A549 (cell line): Measurements from ENCODE around the gene VGLL3. TPM values are rescaled to one million over a fixed set of nuclear protein-coding genes. Genes with fewer than 3 reads are reported as not detected.

Experiments used
- ATAC-seq, 2 experiments: fragments of 200-7000 bp in 1 of 2; fragments of >200 bp in 1 of 2; cut with Nextera tagmentation in 1 of 2; cut with Tn5 transposase in 1 of 2; 3 replicates each; pipeline versions ENCODE4 v1.8.0 to v1.9.1; 2018 to 2020; ENCODE audit warnings: mild to moderate bottlenecking in 1 of 2, moderate library complexity in 1 of 2
- CTCF ChIA-PET: fragments of 300-600 bp; sonication (Branson Sonifier 250); formaldehyde crosslinking; extraction: SDS; loops from one replicate; lab custom pipeline; 2021; ENCODE audit warnings: antibody characterized with exemption, inconsistent platforms; lab: Yijun Ruan, JAX
- POLR2A ChIA-PET: fragments of 350-600 bp; formaldehyde crosslinking; extraction: SDS; loops from one replicate; lab custom pipeline; 2021; ENCODE audit warnings: antibody characterized with exemption, inconsistent platforms; lab: Yijun Ruan, JAX
- DNase-seq, 2 experiments: peaks; one replicate each; pipeline versions ENCODE4 v3.0.0 to v3.0.0-alpha.2; 2011 to 2016; ENCODE audit warnings: low read depth in 1 of 2, low spot score in 1 of 2
- FAIRE-seq: peaks from 2 replicates; lab custom pipeline; 2011; peaks lifted over from hg19 to GRCh38; lab: Jason Lieb, UNC
- H3K27ac ChIP-seq, 2 experiments: fragments of >200 bp; sonication (Bioruptor Twin); formaldehyde crosslinking; 3 replicates each; pipeline ENCODE4 v1.5.1; 2016 to 2017
- H3K4me1 ChIP-seq: fragments of >200 bp; sonication (Bioruptor Twin); formaldehyde crosslinking; 3 replicates; pipeline ENCODE4 v1.6.1; 2016
- H3K4me2 ChIP-seq: fragments of >200 bp; sonication (Bioruptor Twin); formaldehyde crosslinking; 3 replicates; pipeline ENCODE4 v1.6.1; 2016
- H3K4me3 ChIP-seq: fragments of >200 bp; sonication (Bioruptor Twin); formaldehyde crosslinking; 3 replicates; pipeline ENCODE4 v1.5.1; 2016
- H3K9me3 ChIP-seq: fragments of >200 bp; sonication (Bioruptor Twin); formaldehyde crosslinking; 3 replicates; pipeline ENCODE4 v1.6.1; 2016
- CBX2 ChIP-seq: fragments of 200-600 bp; sonication (generic); IDR thresholded peaks from 2 replicates; pipeline ENCODE4 v1.6.1; 2016; ENCODE audit warnings: low read depth, mild to moderate bottlenecking, borderline replicate concordance
- CEBPB ChIP-seq, 2 experiments: fragments of >200 bp in 1 of 2; sonication (Bioruptor Twin) in 1 of 2; formaldehyde crosslinking in 1 of 2; IDR thresholded peaks; 2 replicates each; pipeline ENCODE4 v1.6.1; 2012 to 2016
- CHD4 ChIP-seq: fragments of 200-600 bp; sonication (generic); IDR thresholded peaks from 2 replicates; pipeline ENCODE4 v1.6.1; 2016; ENCODE audit warnings: antibody characterized with exemption, mild to moderate bottlenecking, borderline replicate concordance
- EHF ChIP-seq: fragments of 250-450 bp; sonication (Bioruptor Pico); IDR thresholded peaks from 2 replicates; pipeline ENCODE4 v1.5.0; 2020; ENCODE audit warnings: mild to moderate bottlenecking
- EHMT2 ChIP-seq: fragments of 200-600 bp; sonication (generic); IDR thresholded peaks from 2 replicates; pipeline ENCODE4 v1.6.1; 2016; ENCODE audit warnings: antibody characterized with exemption, low read depth, mild to moderate bottlenecking, moderate library complexity
- FOSB ChIP-seq: fragments of 250-450 bp; sonication (Bioruptor Pico); IDR thresholded peaks from 2 replicates; pipeline ENCODE4 v1.5.0; 2020; ENCODE audit warnings: mild to moderate bottlenecking, moderate library complexity
- FOXS1 ChIP-seq: fragments of 250-450 bp; sonication (Bioruptor Pico); IDR thresholded peaks from 2 replicates; pipeline ENCODE4 v1.5.0; 2020; ENCODE audit warnings: mild to moderate bottlenecking, moderate library complexity
- GATA3 ChIP-seq: IDR thresholded peaks from 2 replicates; pipeline ENCODE4 v1.6.1; 2012; ENCODE audit warnings: borderline replicate concordance
- HEYL ChIP-seq: fragments of 250-450 bp; sonication (Bioruptor Pico); IDR thresholded peaks from 2 replicates; pipeline ENCODE4 v1.8.0; 2021; ENCODE audit warnings: mild to moderate bottlenecking, moderate library complexity
- HOXA7 ChIP-seq: fragments of 250-450 bp; sonication (Bioruptor Pico); IDR thresholded peaks from 2 replicates; pipeline ENCODE4 v1.5.0; 2020; ENCODE audit warnings: mild to moderate bottlenecking, moderate library complexity
- KDM5A ChIP-seq: fragments of 200-600 bp; sonication (generic); IDR thresholded peaks from 2 replicates; pipeline ENCODE4 v1.6.1; 2016; ENCODE audit warnings: antibody characterized with exemption, mild to moderate bottlenecking
- MYC ChIP-seq: IDR thresholded peaks from 2 replicates; pipeline ENCODE4 v1.6.1; 2012; ENCODE audit warnings: mild to moderate bottlenecking, inconsistent platforms, low read length, improper control_type of control experiment, borderline replicate concordance
- NFE2L2 ChIP-seq: fragments of 150-350 bp; conservative IDR thresholded peaks from 2 replicates; pipeline ENCODE4 v1.6.1; 2014; ENCODE audit warnings: low read length
- NPAS2 ChIP-seq: fragments of 250-450 bp; sonication (Bioruptor Pico); IDR thresholded peaks from 2 replicates; pipeline ENCODE4 v1.8.0; 2022; ENCODE audit warnings: mild to moderate bottlenecking, moderate library complexity, borderline replicate concordance
- RAD21 ChIP-seq, 2 experiments: fragments of >200 bp in 1 of 2; sonication (Bioruptor Twin) in 1 of 2; formaldehyde crosslinking in 1 of 2; IDR thresholded peaks in 1 of 2; conservative IDR thresholded peaks in 1 of 2; 2 replicates in 1 of 2; 3 replicates in 1 of 2; pipeline ENCODE4 v1.6.1; 2012 to 2018; ENCODE audit warnings: inconsistent platforms in 1 of 2
- RARB ChIP-seq: fragments of 250-450 bp; sonication (Bioruptor Pico); IDR thresholded peaks from 2 replicates; pipeline ENCODE4 v1.8.0; 2021; ENCODE audit warnings: mild to moderate bottlenecking, moderate library complexity
- RCOR1 ChIP-seq: fragments of 150-350 bp; IDR thresholded peaks from 2 replicates; pipeline ENCODE4 v1.6.1; 2014; ENCODE audit warnings: antibody characterized with exemption, low read length, low read depth
- SREBF2 ChIP-seq: fragments of 450-650 bp; IDR thresholded peaks from 2 replicates; pipeline ENCODE4 v1.6.1; 2014; ENCODE audit warnings: mild to moderate bottlenecking, moderate library complexity
- TFCP2L1 ChIP-seq: fragments of 250-450 bp; sonication (Bioruptor Pico); IDR thresholded peaks from 2 replicates; pipeline ENCODE4 v1.5.0; 2021; ENCODE audit warnings: mild to moderate bottlenecking
- TP53 ChIP-seq: fragments of 250-450 bp; sonication (Bioruptor Pico); IDR thresholded peaks from 2 replicates; pipeline ENCODE4 v1.5.0; 2021; ENCODE audit warnings: mild to moderate bottlenecking, moderate library complexity
- ZNF302 ChIP-seq: fragments of 250-450 bp; sonication (Bioruptor Pico); IDR thresholded peaks from 2 replicates; pipeline ENCODE4 v1.9.0; 2021; ENCODE audit warnings: inconsistent platforms, mild to moderate bottlenecking, moderate library complexity
- ZSCAN20 ChIP-seq: fragments of 250-450 bp; sonication (Bioruptor Pico); IDR thresholded peaks from 2 replicates; pipeline ENCODE4 v1.8.0; 2022; ENCODE audit warnings: mild to moderate bottlenecking, moderate library complexity
- WGBS: methylation state at CpG from one replicate; pipeline ENCODE4 v1.1.6; 2017; ENCODE audit errors: missing lambda C conversion rate; 5-methylcytosine and 5-hydroxymethylcytosine counted together
- polyA plus RNA-seq, 4 experiments: library from polyadenylated mRNA; depleted of rRNA in 3 of 4; stranded (reverse); fragments of >200 nt; fragmentation: RNase III in 1 of 4; extraction: RNeasy Plus Mini Kit Qiagen cat#74134 plus additional on column Dnase treatment in 1 of 4; gene quantifications; 2 replicates in 3 of 4; 3 replicates in 1 of 4; pipeline ENCODE4 v1.2.3, GENCODE V29; 2011 to 2017
- TF ChIP-seq, protein P1 (sequence below): IDR thresholded peaks from 2 replicates; pipeline ENCODE4 v1.6.1; 2012
- TF ChIP-seq, protein P2 (sequence below): fragments of >200 bp; sonication (Bioruptor Twin); formaldehyde crosslinking; IDR thresholded peaks from 3 replicates; pipeline ENCODE4 v1.6.1; 2016
- TF ChIP-seq, protein P3 (sequence below): IDR thresholded peaks from 2 replicates; pipeline ENCODE4 v1.6.1; 2012
- TF ChIP-seq, protein P4 (sequence below): fragments of 250-450 bp; sonication (Bioruptor Pico); IDR thresholded peaks from 2 replicates; pipeline ENCODE4 v1.5.0; 2020; ENCODE audit warnings: low read depth, mild to moderate bottlenecking, moderate library complexity
- TF ChIP-seq, protein P5 (sequence below): fragments of >200 bp; sonication (Bioruptor Twin); formaldehyde crosslinking; IDR thresholded peaks from 2 replicates; pipeline ENCODE4 v1.6.1; 2016

The VGLL3 gene
- polyA plus RNA-seq, 2 of the 4 experiments (the other 2 are of a cell fraction) = 4.3 to 13.0 TPM

DNA sequence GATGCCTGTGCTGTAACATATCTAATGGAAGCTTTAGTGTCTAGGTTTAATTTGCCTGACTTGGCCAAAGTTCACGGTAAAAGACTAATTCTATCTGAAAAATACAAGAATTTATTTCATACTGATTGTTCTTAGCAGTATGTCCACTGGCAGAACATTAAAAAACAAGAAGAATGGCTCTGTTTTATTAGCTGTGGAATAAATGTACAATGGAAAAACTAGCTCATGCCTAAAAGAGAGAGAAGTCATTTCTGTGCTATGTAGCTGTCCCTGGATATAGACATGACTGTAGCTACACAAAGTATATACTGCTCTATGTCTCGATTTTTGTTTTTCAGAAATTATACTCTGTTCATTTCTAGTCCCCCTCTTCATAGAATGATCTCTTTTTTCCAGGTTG lies 13.9 kb upstream of the VGLL3 start:
- FAIRE-seq = no peak
- POLR2A ChIA-PET = no interaction called here
- CTCF ChIA-PET = interaction anchor here (1.3 to 1.9 kb wide), 3 partner anchors 13 to 78 kb away, joined by 3 to 4 read pairs (median 4); no protein-coding TSS in a partner anchor

DNA sequence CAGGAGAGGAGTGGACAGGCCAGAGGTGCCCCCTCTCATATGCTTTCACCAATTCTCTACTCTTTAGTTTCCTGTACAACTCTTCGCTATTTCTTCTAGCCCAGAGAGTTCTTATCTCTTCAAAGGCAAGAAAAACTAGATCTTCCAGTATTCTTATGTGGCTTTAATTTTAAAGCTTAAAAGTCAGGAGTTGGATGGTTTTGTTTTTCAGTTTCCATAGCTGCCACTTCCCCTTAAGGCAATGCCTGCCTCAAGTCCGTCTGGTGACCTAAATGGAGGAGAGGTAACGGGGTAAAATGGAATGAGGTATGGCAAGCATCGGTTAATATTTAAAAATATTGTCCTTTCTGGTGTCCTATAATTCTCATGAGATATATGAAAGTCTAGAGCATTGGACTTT lies 11.4 kb upstream of the VGLL3 start:
- DNase-seq (no peak), FAIRE-seq (no peak), ATAC-seq (no peak)
- no peak for TF ChIP-seq CEBPB (IDR thresholded peaks at IDR 0.05)
- no peak for TF ChIP-seq RCOR1
- no peak for TF ChIP-seq ZSCAN20
- no peak for TF ChIP-seq HEYL (CRISPR knock-in tag)
- no peak for TF ChIP-seq KDM5A
- TF ChIP-seq FOXS1 (CRISPR knock-in tag) = no peak
- TF ChIP-seq FOSB = no peak
- TF ChIP-seq EHMT2 = no peak
- no peak for TF ChIP-seq RAD21 (conservative IDR thresholded peaks at IDR 0.05 in 1 of 2, IDR thresholded peaks at IDR 0.05 in 1 of 2)
- no peak for TF ChIP-seq CHD4
- TF ChIP-seq, protein P1, sequence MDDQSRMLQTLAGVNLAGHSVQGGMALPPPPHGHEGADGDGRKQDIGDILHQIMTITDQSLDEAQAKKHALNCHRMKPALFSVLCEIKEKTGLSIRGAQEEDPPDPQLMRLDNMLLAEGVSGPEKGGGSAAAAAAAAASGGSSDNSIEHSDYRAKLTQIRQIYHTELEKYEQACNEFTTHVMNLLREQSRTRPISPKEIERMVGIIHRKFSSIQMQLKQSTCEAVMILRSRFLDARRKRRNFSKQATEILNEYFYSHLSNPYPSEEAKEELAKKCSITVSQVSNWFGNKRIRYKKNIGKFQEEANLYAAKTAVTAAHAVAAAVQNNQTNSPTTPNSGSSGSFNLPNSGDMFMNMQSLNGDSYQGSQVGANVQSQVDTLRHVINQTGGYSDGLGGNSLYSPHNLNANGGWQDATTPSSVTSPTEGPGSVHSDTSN = no peak
- TF ChIP-seq, protein P2, sequence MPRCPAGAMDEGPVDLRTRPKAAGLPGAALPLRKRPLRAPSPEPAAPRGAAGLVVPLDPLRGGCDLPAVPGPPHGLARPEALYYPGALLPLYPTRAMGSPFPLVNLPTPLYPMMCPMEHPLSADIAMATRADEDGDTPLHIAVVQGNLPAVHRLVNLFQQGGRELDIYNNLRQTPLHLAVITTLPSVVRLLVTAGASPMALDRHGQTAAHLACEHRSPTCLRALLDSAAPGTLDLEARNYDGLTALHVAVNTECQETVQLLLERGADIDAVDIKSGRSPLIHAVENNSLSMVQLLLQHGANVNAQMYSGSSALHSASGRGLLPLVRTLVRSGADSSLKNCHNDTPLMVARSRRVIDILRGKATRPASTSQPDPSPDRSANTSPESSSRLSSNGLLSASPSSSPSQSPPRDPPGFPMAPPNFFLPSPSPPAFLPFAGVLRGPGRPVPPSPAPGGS = no peak
- TF ChIP-seq NFE2L2 = no peak
- TF ChIP-seq, protein P3, sequence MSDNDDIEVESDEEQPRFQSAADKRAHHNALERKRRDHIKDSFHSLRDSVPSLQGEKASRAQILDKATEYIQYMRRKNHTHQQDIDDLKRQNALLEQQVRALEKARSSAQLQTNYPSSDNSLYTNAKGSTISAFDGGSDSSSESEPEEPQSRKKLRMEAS = no peak
- CTCF ChIA-PET = interaction anchor here (0.8 kb wide), 1 partner anchor 9 kb away, joined by 3 read pairs; no protein-coding TSS in a partner anchor
- H3K27ac ChIP-seq = no peak overlapping the region
- no peaks in the 10 kb centered on the region for H3K4me1 ChIP-seq
- POLR2A ChIA-PET = no interaction called here
- H3K4me3 ChIP-seq = no peak overlapping the region
- 93% methylated on average over 4 of the region's 4 CpGs for WGBS
- no peaks in the 10 kb centered on the region for H3K9me3 ChIP-seq
- no peak overlapping the region for H3K4me2 ChIP-seq

More for the DNA sequence above, 13.9 kb upstream of the VGLL3 start:
- TF ChIP-seq FOSB (no peak), NFE2L2 (no peak), CHD4 (no peak), ZNF302 (CRISPR knock-in tag) (no peak), TP53 (no peak), EHF (CRISPR knock-in tag) (no peak), RARB (no peak), HOXA7 (CRISPR knock-in tag) (no peak), GATA3 (no peak), NPAS2 (CRISPR knock-in tag) (no peak), TFCP2L1 (CRISPR knock-in tag) (no peak), SREBF2 (no peak), MYC (no peak), CBX2 (no peak)
- TF ChIP-seq, protein P4, sequence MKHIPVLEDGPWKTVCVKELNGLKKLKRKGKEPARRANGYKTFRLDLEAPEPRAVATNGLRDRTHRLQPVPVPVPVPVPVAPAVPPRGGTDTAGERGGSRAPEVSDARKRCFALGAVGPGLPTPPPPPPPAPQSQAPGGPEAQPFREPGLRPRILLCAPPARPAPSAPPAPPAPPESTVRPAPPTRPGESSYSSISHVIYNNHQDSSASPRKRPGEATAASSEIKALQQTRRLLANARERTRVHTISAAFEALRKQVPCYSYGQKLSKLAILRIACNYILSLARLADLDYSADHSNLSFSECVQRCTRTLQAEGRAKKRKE (CRISPR knock-in tag) = no peak
- TF ChIP-seq, protein P5, sequence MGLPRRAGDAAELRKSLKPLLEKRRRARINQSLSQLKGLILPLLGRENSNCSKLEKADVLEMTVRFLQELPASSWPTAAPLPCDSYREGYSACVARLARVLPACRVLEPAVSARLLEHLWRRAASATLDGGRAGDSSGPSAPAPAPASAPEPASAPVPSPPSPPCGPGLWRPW = no peak
- TF ChIP-seq, protein P1 = no peak
- no peaks in the 10 kb centered on the region for H3K9me3 ChIP-seq
- H3K27ac ChIP-seq = no peak overlapping the region
- no peak for DNase-seq
- 48% methylated on average over 2 of the region's 2 CpGs for WGBS
- ATAC-seq = no peak
- H3K4me2 ChIP-seq = no peak overlapping the region
- no peaks in the 10 kb centered on the region for H3K4me1 ChIP-seq
- no peak overlapping the region for H3K4me3 ChIP-seq
